LNCAP (cell line): Measurements from ENCODE around the gene CCNB1IP1.

ENCODE experiments used
- TF ChIP-seq, protein P1 (sequence below): fragments of 450-650 bp; IDR thresholded peaks from 2 replicates; pipeline ENCODE4 v1.5.1; 2017; ENCODE audit warnings: mild to moderate bottlenecking

CCNB1IP1 gene

DNA sequence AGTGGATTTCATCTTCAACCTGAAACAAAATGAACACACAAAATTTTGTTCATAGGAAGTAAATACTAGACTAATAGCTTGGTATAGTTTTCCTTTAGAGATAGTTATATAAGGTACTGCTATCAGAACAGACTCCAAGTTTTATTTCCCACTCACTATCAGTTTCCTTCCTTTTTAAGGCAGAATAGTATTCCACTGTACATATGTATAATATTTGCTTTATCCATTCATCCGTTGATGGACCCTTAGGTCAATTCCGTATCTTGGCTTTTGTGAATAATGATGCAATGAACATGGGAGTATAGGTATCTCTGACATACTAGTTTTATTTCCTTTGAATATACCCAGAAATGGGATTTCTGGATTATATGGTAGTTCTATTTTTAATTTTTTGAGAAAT lies 3.7 kb downstream of the CCNB1IP1 start:
- TF ChIP-seq, protein P1, sequence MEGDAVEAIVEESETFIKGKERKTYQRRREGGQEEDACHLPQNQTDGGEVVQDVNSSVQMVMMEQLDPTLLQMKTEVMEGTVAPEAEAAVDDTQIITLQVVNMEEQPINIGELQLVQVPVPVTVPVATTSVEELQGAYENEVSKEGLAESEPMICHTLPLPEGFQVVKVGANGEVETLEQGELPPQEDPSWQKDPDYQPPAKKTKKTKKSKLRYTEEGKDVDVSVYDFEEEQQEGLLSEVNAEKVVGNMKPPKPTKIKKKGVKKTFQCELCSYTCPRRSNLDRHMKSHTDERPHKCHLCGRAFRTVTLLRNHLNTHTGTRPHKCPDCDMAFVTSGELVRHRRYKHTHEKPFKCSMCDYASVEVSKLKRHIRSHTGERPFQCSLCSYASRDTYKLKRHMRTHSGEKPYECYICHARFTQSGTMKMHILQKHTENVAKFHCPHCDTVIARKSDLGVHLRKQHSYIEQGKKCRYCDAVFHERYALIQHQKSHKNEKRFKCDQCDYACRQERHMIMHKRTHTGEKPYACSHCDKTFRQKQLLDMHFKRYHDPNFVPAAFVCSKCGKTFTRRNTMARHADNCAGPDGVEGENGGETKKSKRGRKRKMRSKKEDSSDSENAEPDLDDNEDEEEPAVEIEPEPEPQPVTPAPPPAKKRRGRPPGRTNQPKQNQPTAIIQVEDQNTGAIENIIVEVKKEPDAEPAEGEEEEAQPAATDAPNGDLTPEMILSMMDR, result no peak

DNA sequence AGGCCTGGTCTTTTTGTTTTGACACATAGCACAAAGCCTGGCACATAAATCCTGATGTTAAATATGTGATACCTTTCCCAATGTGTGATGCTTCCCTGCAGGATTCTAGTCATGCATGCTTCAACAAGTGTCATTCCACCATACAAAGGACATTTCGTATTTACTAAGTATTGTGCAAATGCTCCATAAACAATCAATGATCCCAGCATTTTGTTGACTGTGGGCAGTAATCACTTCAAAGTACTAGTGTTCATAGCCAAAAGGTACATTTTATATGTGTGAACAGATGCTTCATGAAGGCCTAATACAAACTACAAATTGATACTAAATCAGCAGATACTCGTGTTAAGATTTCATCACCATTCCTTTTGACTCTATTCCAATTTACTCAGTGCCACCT lies 4.4 kb downstream of the CCNB1IP1 start:
- TF ChIP-seq, protein P1, result no peak

DNA sequence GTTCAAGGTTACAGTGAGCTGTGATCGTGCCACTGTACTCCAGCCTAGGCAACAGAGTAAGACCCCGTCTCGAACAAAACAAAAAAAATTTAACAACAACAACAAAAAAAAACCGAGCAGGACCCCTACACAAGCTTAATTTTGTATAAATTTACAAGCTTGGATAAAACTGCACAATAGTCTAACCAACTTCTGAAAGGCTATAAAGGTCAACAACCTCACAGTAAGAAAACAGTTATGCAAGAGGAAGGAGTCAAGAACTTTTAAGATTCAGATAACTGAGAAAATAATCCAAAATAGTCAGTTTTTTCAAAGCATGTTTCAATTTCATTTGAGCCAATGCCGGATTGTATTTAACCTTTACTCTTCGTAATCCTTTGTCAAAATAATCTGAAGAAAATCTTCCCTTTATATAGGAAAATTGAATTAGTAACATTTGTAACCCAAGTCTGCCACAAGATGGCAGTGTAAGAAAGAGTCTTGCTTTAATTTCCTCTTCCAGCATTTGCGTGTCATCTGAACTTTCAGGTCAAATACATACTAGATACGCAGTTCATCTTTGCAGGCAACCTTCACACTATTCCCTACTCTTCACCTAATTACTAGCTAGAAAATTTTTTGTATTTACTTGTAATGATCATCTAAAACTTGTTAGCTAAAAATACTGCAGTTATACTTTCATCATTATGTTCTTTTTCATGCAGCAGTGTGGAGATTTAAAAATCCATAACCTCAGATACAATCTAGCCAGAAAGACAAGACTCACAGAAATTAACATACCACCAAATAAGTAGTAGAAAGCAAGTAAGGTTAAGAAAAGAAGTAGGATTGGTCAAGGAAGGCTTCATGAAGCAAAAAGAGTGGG lies 5.8 kb downstream of the CCNB1IP1 start:
- TF ChIP-seq, protein P1, result peak; percentile 76

DNA sequence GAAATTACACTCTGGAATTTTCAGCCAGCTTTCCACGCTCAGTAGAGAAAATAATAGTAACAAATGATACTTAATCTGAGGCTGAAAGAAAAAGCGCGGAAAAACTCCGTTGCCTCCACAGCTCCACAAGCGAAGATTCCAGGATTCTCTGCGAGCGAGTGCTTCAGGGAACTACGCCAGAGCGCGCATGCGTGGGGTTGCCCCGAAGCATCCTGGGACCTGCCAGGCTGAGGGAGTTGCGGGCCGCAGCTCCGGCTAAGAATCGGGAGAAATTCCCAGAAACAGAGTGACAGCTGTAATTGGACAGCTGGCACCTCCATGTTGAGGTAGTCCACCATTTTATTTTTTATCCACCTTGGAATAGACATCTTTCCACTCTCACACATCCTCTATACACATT lies 15.4 kb downstream of the CCNB1IP1 start:
- TF ChIP-seq, protein P1, result no peak

DNA sequence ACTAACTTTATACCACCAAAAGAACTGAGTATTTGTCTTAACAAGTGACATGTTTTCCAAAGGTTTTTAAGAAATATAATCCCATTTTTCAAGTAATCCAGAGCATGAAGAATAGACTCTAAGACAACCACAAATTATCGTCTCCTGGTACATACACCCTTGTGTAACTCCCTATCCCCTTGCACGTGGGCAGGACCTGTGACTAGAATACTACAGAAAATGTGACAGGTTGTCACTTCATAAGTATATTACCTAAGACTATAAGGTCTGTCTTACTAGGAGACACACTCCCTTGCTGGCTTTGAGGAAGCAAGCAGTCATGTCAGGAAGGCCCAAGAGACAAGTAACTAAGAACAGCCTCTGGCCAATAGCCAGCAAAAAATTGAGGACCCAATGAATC lies 19.1 kb downstream of the CCNB1IP1 start:
- TF ChIP-seq, protein P1, result no peak

GRCh38 chr14:20306079-20306423 lies 27.0 kb downstream of the CCNB1IP1 start:
- TF ChIP-seq, protein P1, result no peak

DNA sequence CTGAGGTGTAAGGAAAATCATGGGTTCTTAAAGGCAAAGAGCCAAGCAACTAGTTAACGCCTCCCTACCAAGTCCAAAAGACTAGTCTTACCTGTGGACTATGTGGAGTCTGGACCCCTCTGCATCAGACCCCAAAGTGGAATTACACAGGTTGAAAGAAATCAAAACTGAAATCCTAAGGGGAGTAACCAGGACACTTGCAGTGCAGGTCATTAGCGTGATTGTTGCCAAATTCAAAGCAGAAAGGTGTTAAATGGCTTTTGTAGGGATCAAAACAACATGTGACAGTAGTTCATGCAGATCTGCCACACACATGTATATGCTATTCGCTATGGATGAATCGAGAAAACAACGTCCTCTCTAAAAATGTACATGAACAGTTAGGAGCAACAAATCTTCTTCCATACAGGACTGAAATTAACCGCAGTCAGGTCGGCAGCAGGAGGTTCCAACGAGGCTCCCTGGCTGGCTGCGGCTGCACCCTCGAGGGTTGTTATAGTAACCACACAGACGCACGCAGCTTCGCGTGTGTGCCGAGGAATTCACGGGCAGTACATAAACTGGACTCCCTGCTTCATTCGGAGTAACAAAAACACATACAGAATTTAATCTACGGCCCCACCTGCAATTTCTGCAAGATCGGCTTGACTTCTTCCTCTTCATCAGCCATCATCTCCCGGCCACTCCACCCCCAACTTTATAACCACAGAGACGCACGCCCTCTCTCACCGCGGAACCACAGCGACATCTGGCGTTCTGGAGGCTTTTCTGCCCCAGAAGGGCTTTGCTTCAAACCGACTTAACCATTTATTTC lies 27.6 kb downstream of the CCNB1IP1 start, which contains the start of gene TTC5:
TTC5 (minus strand) TSS at position 687 of the 814 bp plus-strand sequence; CDS start at position 673, 14 bp downstream.
- TF ChIP-seq, protein P1, result peak; percentile 96
